ENCODE results near the gene PTAFR.
A peak's percentile ranks its signal among the peaks of the same experiment; 100 is the strongest.

The PTAFR gene, protein sequence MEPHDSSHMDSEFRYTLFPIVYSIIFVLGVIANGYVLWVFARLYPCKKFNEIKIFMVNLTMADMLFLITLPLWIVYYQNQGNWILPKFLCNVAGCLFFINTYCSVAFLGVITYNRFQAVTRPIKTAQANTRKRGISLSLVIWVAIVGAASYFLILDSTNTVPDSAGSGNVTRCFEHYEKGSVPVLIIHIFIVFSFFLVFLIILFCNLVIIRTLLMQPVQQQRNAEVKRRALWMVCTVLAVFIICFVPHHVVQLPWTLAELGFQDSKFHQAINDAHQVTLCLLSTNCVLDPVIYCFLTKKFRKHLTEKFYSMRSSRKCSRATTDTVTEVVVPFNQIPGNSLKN

DNA sequence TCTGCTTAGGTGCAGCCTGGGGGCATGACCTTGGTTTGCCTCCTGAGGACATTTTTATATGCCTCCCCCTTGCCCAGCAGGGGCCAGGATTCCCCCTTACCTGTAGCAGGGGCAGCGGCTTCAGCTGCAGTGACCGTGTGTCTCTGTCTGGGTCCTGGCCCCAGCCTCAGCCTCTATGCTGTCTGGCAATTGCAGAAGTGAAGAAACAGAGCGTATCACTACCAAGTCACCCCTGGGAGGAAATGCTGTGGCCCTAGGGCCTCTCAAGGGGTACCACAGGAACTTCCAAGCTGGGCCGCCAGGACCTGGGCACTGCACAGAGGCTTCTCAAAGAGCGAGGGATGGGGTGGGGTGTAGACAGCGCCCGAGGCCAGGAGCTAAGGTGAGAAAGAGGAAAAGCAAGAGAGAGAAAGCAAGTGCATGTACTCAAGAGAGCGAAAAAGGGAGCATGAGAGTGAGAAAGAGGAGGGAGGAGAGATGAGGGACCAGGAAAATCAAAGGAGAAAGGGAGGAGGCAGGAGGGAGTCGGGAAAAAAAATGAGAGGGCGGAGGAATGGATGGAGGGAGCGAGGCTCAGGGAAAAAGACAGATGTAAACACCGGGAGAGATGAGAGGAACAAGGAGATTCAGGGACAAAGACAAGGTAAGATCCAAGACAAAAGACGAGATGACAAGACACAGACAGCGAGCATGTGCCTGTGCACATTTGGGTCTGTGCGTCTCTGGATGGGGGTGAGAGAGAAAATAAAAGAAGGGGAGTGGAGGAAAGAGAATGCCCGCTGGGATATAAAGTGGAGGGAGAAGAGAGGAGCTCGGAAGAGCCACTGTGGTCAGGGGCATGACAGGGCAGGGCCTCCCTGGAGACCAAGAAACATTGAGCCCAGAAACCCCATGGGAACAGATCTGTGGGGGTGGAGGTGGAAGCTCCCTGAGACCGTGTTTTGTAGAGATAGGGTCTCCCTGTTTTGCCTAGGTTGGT is at the start of gene PTAFR:
Gene PTAFR (minus strand): TSS at position 199 of the 979 bp plus-strand sequence. CDS start 25,669 bp downstream, outside the sequence.
- peak; percentile 63 for DNase-seq

DNA sequence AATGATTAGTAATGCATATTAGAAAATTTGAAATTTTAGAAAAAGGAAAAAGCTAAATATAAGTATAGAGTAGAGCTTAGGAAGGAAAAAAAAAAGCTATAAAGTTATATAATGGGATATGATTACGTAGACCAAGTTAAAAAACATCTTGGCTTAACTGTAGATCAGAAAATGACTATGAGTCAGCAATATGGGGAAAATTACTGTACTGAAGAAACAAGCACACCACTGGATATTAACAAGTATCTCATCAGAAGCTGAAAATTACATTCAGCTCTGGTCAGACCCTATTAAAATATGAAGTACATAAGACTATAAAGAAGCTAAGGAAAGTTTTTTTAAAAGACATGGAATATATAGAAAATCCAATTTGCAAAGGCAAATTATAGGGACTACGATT is 36.8 kb upstream of the PTAFR start:
- DNase-seq = no peak

DNA sequence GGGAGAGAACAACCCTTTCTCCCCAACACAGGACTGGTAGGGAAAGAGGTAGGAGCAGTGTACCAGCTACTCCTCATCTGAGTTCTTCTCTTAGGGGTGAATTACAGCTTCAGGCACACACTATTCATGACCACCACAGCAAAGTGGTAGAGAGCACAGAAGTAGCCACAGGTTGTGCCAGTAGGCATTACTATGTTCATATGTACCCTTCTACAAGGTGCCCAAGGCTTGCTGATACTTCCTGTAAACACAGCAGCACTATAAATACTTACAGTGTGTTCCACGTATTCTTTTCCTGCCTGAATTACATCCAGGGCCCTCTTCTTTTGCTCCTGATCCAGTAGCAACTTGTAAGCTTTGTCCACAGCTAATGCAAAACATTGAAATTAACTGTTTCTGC is 33.2 kb upstream of the PTAFR start:
- no peak for DNase-seq

DNA sequence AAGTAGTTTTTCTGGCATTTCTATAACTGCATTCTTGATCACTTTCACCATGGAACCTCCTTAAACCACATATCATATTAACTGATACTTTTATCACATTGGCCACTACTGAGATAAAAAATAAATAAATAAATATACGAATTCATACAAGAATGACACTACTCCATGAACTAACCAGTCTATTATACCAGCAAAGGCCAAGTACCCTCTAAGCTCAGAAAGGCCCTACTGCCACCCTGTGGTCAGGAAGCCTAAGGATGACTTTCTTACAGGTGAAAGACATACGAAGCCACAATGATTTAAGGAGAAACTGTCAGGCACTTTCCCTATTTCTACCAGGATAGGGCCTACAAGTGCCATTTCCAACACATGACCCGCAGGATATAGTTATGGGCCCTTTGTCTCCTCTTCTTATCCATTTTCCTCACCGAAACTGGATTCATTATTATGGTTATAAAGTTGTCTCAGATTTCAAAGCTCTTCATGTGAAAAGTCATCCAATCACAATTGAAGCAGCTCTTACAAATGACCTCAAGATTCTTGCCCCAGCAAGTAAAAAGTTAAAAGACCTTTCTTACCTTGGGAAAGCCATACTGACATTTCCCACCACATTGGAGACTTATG is 32.4 kb upstream of the PTAFR start:
- DNase-seq = peak; percentile 54

DNA sequence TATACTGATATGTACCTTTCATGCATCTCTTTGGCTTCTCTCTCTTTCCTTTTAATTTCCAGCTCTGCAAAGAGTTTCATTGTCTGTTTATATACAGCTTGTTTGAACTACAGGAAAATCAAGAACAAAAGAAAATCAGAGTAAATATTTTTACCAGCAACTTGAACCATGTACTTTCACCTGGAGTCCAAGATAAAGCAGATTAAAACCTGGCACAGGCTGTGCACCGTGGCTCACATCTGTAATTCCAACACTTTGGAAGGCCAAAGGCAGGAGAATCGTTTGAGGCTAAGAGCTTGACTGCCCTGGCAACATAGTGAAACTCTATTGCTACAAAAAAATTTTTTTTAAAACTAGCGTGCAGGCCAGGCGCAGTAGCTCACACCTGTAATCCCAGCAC is 28.8 kb upstream of the PTAFR start:
- DNase-seq = no peak

DNA sequence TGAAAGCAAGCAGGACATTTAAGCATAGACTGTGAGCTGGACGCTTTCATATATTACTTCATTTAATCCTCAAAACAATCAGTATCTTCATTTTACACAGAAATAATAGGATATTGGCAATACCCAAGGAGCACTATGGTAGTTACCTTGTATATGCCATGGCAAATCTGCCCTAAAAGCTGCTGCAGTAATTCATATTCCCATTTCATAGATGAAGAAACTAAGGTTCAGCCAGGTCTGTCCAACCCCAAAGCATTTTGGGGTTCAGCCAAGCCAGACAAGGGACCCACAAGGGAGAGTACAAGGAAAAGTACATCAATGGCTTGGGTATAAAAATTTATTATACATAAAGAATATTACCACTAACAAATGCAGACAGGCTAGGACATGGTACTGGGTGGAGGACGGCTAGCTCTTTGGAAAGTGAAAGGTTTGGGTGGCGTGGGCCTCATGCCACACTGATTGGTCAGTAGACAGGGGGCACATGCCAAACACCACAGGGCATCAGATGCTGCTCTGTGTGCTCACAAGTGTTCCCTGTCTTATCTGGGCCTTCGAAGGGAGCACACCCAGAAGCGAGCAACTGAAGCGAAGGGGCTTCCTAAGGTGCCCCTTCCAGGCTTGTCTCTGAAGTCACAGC is 23.9 kb upstream of the PTAFR start:
- DNase-seq = no peak

DNA sequence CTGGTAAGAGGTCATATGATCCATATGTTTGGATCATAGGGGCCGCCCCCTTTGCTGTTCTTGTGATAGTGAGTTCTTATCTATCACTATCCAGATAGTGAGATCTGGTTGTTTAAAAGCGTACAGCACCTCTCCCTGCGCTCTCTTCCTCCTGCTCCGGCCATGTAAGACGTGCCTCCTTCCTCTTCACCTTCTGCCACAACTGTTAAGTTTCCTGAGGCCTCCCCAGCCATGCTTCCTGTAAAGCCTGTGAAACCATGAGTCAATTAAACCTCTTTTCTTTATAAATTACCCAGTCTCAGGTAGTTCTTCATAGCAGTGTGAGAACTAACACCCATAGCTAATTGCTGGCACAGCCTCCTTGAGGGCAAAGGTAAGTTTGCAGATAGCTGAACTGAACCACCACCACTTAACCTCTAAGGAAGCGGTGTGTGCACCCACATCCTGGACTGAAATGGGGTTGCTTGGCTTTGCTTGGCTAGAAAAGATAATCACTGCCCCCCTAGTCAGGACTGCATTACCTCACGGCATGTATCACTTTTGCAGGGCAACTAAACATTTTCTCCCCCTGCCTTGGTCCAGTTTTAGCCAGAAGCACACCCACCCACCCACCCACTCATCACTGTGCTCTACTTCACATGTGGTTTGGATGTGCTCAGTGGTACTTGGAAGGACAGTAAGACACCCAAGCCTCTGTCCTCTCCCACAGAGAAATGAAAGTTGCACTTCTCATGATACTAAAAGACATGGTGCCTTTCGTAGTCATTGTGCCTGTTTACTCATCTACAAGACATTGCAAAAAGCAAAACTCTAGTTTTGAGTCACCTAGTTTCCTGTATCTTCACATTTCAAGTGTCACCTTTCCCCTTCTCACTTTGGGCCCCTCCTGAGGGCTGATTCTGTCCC is 23.1 kb upstream of the PTAFR start:
- DNase-seq = no peak

DNA sequence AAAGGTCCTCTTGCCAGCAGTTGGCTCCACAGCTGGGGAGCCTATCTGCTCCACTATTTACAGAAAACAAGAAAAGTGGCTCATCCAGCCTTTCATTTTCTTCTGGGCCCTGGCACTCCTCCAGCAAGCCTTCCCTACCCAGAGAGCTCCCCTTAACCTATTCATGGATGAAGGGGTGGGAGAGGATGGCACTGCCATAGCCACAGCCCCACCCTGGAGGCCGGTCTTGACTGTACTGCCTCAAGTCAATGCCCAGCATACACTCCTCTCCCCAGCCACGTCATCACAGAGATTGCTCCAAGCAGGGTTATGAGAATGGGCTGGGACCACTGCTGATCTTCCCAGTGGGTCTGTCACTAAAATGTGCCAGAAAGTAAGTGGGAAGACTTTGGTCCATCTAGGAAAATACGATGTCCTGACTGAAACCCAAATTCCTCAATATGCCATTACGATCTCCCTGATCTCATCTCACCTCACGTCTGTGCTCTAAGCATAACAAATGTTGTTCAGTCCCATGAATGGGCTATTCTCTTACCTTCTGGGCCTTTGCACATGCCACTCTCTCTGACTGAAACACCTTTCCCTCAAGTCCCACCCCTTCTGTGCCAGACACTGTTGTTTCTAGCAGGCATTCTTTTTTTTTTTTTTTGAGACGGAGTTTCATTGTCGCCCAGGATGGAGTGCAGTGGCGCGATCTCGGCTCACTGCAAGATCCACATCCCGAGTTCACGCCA is 21.4 kb upstream of the PTAFR start:
- no peak for DNase-seq

DNA sequence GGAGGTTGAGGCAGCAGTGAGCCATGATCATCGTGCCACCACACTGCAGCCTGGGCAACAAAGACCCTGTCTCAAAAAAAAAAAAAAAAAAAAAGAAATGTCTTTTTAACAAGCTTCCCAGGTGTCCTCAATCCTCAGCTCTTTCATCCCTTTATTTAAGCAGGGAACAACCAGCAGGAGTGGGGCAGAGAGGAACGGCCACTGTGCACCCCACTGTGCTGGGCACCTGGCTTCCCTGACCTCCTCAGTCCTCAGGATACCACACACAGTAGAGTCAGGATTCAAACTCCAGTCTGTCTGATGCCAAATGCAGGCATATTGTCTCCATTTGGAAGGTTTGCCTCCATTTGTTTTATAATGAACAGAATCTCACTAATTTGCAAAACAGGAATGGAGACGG is 19.8 kb upstream of the PTAFR start:
- DNase-seq = no peak

DNA sequence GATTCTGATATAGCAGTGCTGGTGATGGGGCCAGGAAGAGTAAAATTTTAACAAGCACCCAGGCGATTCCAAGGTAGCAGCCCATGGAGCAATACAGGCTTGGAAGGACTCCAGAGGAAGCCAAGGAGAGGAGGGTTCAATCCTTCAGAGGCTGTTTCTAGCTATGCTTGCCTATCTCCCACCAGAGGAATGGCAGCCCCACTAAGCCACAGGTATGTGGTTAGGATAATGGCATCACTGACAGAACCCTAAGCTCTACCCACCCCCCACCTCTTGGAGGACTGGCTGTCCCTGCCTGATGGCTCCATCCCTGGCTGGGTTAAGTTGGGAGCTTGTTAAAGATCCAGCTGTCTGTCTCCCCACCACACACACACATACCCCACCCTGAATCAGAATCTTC is 19.3 kb upstream of the PTAFR start:
- no peak for DNase-seq

DNA sequence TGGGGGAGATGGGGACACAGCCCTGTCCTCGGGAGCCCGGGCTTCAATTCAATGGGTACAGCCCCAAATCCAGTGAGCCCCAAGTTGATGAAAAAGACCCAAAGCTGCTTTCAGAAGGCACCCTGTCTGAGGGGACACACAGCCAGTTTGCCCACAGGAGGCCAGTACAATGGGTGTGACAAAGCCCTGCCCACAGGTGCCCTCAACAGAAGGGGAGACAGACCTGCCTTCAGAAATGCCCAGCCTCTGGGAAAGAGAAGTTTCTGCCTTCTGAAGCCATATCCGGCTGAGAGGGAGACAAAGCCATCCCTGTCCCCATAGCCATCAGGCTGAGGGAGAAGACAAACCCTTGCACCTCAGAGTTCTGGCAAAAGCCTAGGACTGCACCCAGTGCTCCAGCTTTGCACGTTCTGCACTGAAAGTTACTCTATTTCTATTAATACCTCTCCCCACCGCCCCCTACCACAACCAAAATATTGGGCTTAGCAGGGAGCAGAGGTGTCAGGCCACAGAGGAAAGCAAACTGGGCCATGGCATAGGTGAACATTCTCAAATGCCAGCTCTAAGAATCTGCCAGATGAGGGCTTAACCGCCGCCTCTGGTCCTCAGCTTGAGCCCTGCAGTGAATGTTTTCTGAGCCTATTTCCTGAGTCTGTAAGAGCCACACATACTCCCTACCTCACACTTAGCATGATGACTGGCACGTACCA is 18.0 kb upstream of the PTAFR start:
- no peak for DNase-seq

DNA sequence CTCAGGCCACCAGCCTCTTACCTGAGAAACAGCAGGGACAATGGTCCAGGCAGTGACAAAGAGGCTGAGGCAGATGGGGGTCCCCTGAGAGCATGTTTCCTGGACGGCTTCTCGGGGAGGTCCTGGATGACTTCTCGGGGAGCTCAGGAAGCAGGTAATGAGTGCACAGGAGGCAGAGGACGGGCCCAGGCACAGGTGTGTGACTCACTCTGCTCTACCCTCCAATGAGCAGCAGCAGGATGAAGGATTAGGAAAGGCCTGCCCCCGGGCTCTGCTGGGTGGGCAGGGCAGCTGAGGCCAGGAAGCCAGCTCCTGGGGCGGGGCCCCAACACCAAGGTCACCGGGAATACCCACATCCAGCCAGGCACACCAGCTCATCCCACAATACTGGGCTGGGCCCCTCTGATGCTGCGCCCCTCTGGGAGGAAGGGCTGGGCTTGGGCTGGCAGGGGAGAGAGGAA is 17.2 kb upstream of the PTAFR start:
- DNase-seq = no peak

DNA sequence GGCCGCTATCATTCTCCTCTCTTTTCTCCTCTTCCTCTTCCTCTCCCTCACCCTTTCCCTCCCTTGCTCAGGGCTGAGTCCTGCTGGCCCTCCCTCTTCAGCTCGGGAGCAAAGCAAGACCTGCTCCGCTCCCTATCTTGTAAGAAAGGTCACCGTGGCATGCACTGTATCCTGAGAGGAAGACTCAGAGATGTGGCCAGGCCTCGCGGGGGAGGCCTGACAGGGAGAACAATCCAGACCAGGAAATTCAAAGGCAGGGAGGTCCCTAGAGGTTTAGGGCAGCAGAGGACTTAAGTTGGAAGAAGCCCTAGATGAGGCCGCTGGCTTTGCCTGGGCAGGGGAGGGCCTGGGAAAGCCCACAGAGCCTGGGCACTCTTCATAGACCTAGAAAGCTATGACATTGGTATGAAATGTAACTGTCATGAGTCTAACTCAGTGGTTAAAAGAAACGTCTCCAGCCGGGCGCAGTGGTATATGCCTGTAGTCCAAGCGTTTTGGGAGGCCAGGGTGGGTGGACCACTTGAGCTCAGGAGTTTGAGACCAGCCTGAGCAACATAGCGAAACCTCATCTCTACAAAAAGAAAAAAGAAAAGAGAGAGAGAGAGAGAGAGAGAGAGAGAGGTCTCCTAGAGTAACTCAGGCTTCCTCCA is 14.6 kb upstream of the PTAFR start:
- no peak for DNase-seq

DNA sequence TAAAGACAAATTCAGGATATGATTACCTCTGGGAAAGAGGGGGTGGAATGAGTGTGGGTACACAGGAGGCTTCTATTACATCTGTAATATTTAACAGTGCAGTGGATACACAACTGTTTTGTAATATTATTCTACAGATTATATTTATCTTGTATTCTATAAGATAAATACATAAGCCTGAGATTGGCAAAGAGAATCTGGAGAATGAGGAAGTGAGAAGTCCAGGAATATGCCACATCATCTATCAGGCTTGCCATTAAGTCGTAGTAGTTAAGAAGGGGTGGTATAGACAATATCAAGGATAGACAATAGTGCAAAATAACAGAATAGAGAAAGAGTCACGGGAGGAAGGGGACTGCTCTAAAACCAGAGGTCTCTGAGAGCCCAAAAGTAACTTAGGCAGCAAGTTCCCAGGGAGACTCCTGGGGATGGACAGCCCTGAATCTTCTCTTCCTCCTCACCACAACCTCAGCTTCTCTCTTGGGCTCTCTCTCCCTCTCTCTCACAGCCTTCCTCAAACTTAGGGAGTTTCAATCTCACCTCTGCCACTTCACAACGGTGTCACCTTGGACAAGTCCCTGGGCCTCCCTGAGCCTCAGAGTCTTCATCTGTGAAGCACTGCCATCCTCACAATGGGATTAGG is 14.0 kb upstream of the PTAFR start:
- DNase-seq = no peak

DNA sequence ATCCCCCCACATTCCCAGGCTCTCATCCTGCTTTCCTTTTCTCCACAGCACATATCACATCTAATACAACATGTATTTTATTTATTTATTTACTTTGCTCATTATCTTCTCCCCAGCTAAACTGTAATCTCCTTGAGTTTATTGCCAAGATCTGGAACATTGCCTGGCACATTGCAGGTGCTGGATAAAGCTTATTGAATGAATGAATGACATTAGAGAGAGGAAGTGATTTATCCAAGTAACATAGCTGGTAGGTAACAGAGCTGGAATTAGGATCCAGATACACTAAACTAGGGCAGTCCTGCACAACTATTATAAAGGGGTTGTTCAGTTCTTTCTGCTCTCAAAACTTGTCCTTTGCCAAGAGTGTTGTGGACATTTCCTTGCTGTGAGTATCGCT is 8.6 kb upstream of the PTAFR start:
- DNase-seq = no peak

DNA sequence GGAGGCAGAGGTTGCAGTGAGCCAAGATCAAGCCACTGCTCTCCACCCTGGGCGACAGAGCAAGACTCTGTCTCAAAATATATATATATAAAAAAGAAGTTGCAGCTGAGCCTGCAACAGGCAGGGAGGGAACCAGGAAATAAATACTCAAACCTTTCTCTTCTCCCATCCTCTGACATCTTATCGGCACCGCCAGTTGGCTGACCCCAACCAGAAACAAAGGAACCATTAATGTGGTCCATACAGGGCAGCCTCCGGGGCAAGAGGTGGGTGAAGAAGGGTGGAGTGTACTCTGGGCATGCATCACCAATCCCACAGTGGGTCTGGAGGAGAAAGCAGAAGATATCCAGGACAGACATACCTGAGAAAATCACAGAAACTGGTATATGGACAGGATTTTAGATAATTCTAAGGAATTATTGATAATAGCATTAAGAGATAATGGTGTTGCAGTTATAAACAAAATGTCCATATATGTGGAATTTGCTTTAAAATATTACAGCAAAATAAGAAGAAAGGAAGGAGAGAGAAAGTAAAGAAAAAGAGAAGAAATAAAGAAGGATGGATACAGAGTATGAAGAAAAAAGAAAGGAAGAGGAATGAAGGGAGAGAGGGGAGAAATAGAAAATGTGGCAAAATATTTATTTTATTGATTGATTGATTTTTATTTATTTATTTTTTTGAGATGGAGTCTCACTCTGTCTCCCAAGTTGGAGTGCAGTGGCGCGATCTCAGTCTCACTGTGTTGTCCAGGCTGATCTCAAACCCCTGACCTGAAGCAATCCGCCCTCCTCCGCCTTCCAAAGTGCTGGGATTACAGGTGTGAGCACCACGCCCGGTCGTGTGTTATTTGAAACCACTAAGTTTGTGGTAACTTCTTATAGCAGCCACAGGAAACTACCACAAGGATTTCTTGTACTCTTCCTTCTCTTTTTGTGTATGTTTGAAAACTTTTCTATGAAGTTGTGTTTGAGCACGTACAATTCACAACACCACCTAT is 4.1 kb upstream of the PTAFR start:
- DNase-seq = no peak

DNA sequence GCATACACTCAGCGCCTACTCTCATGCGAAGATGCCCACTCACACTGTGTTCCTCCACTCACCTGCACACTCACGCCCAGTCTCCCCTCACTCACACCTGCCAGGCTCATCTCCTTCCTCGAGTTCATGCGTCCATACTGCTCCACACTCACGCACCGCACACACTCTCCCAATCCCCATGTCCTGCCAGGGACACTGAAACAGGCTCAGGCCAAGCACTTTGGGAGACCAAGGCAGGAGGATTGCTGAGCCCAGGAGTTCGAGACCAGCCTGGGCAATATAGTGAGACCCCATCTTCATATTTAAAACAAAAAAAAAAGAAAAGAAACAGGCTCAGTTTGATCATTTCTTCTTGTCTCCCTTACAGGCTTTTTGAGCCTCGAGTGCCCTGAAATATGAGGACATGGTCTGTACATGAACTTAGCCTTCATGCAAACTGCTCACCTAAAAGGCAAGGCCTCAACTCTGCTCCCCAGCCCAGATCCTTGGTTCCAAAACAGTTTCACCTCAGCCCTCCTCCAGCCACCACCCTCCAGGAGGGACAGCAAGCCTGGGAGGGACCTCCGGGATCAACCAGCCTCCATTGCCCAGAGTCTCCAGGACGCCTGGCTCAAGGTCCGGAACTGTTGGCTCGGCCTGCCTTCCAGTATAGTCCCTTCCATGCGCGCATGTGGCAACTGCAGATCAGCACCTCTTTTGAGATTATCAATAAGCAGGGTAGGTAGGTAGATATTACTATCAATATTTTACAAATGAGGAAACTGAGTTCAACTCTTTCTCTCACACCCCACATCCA is 2.4 kb upstream of the PTAFR start:
- no peak for DNase-seq

Measured in GDM1 (cell line).